Measurements from ENCODE around the gene PEX7. TPM values are rescaled to one million over a fixed set of nuclear protein-coding genes. Genes with fewer than 3 reads are reported as not detected.

Gene PEX7
- total and polyA plus RNA-seq, 2 experiments from 2014 or later, result 13.7 to 15.7 TPM

DNA sequence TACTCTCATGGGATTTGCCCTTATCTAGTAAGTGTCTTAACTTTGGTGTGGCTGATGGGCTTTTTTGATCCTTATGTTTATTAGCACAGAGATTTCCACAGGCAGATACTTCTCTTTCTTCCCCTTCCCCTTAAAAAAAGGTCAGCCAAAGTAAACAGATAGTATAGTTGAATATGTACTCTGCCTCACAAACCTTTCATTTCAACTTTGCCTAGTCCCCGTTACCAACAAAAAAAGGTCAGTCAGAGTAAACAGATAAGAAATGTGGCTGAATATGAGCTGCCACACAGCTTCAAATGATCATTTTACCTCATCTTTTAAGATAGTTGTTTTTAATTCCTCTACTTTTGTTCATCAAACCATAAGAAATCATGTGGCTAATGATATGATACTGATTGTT, 65.6 kb downstream of the PEX7 start:
- TF ChIP-seq, protein P1, sequence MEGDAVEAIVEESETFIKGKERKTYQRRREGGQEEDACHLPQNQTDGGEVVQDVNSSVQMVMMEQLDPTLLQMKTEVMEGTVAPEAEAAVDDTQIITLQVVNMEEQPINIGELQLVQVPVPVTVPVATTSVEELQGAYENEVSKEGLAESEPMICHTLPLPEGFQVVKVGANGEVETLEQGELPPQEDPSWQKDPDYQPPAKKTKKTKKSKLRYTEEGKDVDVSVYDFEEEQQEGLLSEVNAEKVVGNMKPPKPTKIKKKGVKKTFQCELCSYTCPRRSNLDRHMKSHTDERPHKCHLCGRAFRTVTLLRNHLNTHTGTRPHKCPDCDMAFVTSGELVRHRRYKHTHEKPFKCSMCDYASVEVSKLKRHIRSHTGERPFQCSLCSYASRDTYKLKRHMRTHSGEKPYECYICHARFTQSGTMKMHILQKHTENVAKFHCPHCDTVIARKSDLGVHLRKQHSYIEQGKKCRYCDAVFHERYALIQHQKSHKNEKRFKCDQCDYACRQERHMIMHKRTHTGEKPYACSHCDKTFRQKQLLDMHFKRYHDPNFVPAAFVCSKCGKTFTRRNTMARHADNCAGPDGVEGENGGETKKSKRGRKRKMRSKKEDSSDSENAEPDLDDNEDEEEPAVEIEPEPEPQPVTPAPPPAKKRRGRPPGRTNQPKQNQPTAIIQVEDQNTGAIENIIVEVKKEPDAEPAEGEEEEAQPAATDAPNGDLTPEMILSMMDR (IDR thresholded peaks at IDR 0.05; ENCODE audit: low read depth, low read length), result no peak

DNA sequence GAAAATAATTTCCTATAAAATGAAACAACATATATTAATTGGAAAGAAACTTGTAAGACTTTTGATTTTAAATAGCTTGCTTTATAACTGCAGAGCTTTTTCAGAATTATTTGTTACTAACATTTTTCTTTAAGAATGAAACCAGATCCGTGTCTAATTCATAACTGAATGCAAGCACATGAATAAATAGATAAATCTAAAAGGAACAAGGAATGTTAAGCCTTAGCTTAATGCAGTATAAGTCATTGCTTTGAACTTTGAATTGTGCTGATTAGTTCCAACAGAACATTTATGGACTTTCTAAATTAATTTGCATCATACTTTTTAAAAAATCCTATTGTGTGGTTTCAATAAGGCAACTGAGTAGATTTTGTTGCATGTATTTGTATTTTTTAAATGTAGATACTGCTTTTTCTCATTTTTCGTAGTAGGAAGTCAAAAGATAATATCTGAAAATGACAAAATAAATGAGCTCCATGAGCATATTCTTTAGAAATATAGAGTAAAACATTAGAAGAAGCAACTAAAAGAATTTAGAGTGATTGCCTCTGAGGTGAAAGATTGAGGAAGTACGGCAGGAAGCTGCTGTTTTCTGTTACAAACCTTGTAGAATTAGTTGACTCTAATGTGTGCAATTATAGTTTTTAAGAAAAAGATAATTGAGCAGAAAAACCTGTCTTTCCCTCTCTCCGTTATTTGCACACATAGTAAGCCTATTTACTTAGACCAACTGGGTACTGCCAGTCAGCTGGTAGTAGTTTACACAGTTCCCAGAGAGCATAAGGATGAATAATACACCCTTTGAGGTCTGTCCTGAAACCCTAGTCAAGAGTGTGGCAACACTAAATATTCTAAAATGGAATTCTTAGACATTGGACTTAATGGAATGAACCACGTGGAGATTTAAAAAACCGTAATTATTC, 67.1 kb downstream of the PEX7 start:
- H3K9me3 ChIP-seq (ENCODE audit: low read depth), result no peaks in the 10 kb centered on the region
- TF ChIP-seq, protein P1 (IDR thresholded peaks at IDR 0.05; ENCODE audit: low read depth, low read length), result no peak
- peaks cover 17% of the 10 kb centered on the region for H3K4me1 ChIP-seq (ENCODE audit: low read depth)
- H3K36me3 ChIP-seq, result no peaks in the 10 kb centered on the region
- H3K27ac ChIP-seq, result no peak overlapping the region
- no peak overlapping the region for H3K4me3 ChIP-seq
- H3K27me3 ChIP-seq, result no peaks in the 10 kb centered on the region
- DNase-seq (ENCODE audit: low read depth in 1 of 2, low spot score in 1 of 2), result no peak

More for the DNA sequence above, 65.6 kb downstream of the PEX7 start:
- Histone ChIP-seq H3K4me3 (no peak overlapping the region), H3K4me1 (ENCODE audit: low read depth) (peaks cover 23% of the 10 kb centered on the region), H3K27me3 (no peaks in the 10 kb centered on the region), H3K36me3 (no peaks in the 10 kb centered on the region), H3K27ac (no peak overlapping the region), H3K9me3 (ENCODE audit: low read depth) (no peaks in the 10 kb centered on the region)
- no peak for DNase-seq (ENCODE audit: low read depth in 1 of 2, low spot score in 1 of 2)

DNA sequence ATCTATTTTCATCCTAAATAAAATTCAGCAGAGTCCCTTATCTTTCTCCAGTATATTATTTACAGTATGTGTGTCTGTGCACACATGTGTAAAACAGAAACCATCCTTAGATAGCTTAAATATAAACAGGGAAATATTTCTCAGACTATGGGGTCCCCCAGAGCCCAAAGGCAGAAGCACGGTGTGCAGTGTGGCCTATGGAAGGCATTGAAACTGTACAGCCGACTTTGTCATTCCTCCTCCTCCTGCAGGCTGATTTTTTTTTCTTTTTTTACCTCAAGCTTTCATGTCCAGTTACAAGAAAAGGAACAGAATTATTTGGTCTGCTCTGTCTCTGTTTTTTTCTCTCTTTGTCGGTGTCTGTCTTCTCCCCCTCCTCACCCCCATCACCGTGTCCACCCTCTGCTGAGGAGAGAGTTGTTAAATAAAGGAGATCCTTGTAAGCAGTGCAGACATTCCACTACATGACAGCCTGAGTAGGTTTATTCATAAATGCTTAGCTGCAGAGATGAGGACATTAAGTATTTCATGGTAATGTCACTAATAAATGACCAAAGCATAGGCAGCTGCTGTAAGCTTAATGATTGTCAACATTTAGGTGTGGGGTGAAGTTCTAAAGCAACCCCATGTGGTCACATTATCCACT, 67.9 kb downstream of the PEX7 start:
- H3K9me3 ChIP-seq (ENCODE audit: low read depth), result no peaks in the 10 kb centered on the region
- no peak for DNase-seq (ENCODE audit: low read depth in 1 of 2, low spot score in 1 of 2)
- TF ChIP-seq, protein P1 (IDR thresholded peaks at IDR 0.05; ENCODE audit: low read depth, low read length), result no peak
- H3K4me3 ChIP-seq, result no peak overlapping the region
- peak overlapping the region; percentile 16 for H3K27ac ChIP-seq
- peaks cover 19% of the 10 kb centered on the region for H3K4me1 ChIP-seq (ENCODE audit: low read depth)
- H3K27me3 ChIP-seq, result no peaks in the 10 kb centered on the region
- H3K36me3 ChIP-seq, result no peaks in the 10 kb centered on the region

DNA sequence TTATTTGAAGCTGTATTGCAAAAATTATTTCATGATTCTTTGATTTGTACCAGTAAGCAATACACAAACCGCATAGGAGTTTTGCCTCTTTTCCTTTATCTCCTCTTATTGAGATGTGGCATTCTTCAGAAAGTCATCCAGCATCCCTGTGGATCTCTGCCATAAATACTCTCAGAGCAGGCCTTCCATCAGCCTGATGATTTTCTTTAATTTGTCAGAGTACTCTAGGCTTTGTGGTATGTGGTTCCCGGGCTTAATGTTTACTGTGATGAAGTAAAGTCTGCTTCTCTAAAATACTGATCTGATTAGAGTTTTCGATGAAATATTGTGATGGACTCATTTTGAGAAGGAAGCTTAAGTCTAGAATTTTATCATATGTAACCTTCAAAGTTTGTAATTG, 68.6 kb downstream of the PEX7 start:
- TF ChIP-seq, protein P1 (IDR thresholded peaks at IDR 0.05; ENCODE audit: low read depth, low read length), result no peak
- no peak overlapping the region for H3K4me3 ChIP-seq
- no peaks in the 10 kb centered on the region for H3K27me3 ChIP-seq
- peak overlapping the region; percentile 16 for H3K27ac ChIP-seq
- no peaks in the 10 kb centered on the region for H3K36me3 ChIP-seq
- no peak for DNase-seq (ENCODE audit: low read depth in 1 of 2, low spot score in 1 of 2)
- H3K9me3 ChIP-seq (ENCODE audit: low read depth), result no peaks in the 10 kb centered on the region
- H3K4me1 ChIP-seq (ENCODE audit: low read depth), result peaks cover 26% of the 10 kb centered on the region

DNA sequence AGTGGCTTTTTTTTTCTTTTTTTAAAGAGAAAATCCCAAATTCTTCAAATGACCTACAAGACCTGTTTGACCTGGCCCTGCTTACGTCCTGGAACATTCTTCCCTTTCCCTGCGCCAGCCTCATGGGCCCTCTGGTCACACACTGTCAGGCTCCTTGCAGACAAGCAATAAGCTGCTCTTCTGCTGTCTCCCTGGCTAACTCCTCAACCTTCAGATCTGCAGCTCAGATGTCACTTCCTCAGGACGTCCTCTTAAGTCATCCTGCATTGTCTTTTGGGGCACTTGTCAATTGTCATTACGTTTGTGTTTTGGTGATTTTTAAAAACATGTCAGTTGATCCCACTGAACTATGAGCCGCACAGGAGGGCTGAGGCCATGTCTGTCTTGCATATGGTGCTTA, 70.8 kb downstream of the PEX7 start:
- H3K27ac ChIP-seq, result no peak overlapping the region
- no peaks in the 10 kb centered on the region for H3K9me3 ChIP-seq (ENCODE audit: low read depth)
- no peaks in the 10 kb centered on the region for H3K36me3 ChIP-seq
- H3K4me1 ChIP-seq (ENCODE audit: low read depth), result peaks cover 21% of the 10 kb centered on the region
- TF ChIP-seq, protein P1 (IDR thresholded peaks at IDR 0.05; ENCODE audit: low read depth, low read length), result no peak
- DNase-seq (ENCODE audit: low read depth in 1 of 2, low spot score in 1 of 2), result no peak
- no peak overlapping the region for H3K4me3 ChIP-seq
- H3K27me3 ChIP-seq, result no peaks in the 10 kb centered on the region
